IgD-negative memory B cell (primary cell): ENCODE measurements around the gene FBXW10B. TPM values are rescaled to one million over a fixed set of nuclear protein-coding genes. Genes with fewer than 3 reads are reported as not detected.
"Not testable (repeated sequence)": the region's sequence is repeated elsewhere in the genome, so short reads cannot be mapped to it uniquely, and the experiment has no call there.

Experiments
- H3K27ac Mint-ChIP-seq, 3 donors: one replicate each; pipeline ENCODE4 v1.8.0; 2020 to 2022; ENCODE audit warnings: mild to moderate bottlenecking in 3 of 3, mixed read lengths in 3 of 3, moderate library complexity in 1 of 3
- H3K27me3 Mint-ChIP-seq: one replicate; pipeline ENCODE4 v1.8.0; 2021; ENCODE audit warnings: mixed read lengths
- H3K36me3 Mint-ChIP-seq: one replicate; pipeline ENCODE4 v1.8.0; 2020; ENCODE audit warnings: mild to moderate bottlenecking, mixed read lengths
- H3K4me1 Mint-ChIP-seq, 3 donors: one replicate each; pipeline ENCODE4 v1.8.0; 2020 to 2022; ENCODE audit warnings: mixed read lengths in 3 of 3, mild to moderate bottlenecking in 1 of 3
- H3K4me3 Mint-ChIP-seq, 4 donors: one replicate each; pipeline ENCODE4 v1.8.0; 2020 to 2022; ENCODE audit warnings: mild to moderate bottlenecking in 4 of 4, mixed read lengths in 4 of 4, moderate library complexity in 3 of 4
- H3K9me3 Mint-ChIP-seq, 3 donors: one replicate each; pipeline ENCODE4 v1.8.0; 2020 to 2021; ENCODE audit warnings: mixed read lengths in 3 of 3, mild to moderate bottlenecking in 1 of 3
- polyA plus RNA-seq: library from polyadenylated mRNA; unstranded; fragments of 300-500 nt; fragmentation: Illumina TruSeq; gene quantifications from one replicate; pipeline ENCODE4 v1.2.3, GENCODE V29; 2021

The FBXW10B gene
- polyA plus RNA-seq, 1 donor from 2014 or later = not detected

DNA sequence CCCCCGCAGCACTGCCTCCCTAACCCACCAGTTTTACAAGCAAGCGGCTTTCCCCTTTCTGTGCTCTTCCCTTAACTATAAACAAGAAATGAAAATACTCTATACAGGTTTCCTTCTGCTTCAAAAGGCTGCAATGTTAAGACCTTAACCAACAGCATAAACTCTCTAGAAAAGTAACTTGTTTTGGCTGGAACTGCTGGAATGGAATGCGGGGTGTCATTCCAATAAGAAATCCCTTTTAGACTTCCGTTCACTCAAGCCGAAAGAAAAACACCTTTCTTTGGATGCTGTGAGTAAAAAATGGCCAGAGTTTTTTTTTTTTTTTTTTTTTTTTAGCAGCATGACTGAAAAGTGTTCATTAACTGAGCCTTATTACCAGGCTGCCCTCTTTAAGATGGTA lies 27.5 kb downstream of the FBXW10B start:
- not testable (repeated sequence) for H3K9me3 Mint-ChIP-seq, H3K27ac Mint-ChIP-seq, H3K36me3 Mint-ChIP-seq
- peaks cover 22% of the 10 kb centered on the region for H3K27me3 Mint-ChIP-seq
- H3K4me3 Mint-ChIP-seq = peak overlapping the region in 1 of 4 donors; percentile 2
- H3K4me1 Mint-ChIP-seq = peaks cover 5 to 10% (median 7%) of the 10 kb centered on the region in 3 donors

DNA sequence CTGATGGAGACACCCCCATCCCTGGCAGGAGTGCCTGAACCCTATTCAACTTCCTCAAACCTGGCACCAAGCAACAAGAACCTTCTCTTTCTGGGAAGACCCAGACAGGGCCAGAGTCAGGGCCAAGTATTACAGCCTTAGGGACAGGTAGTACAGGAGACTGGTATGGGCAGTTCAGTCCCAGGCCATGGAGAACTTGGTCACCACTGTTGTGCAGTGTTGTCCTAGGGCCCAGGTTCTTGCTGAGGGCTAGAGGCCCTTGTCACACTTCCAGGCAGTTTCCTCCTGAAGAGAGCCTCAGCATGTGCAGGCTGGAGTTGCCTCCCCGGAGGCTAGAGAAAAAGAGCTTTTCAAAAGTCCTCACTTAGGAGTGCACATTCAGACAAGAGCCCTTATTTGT lies 28.7 kb downstream of the FBXW10B start:
- not testable (repeated sequence) for H3K4me3 Mint-ChIP-seq, H3K27ac Mint-ChIP-seq, H3K9me3 Mint-ChIP-seq, H3K36me3 Mint-ChIP-seq
- H3K4me1 Mint-ChIP-seq = peaks cover 5 to 10% (median 7%) of the 10 kb centered on the region in 3 donors
- peaks cover 29% of the 10 kb centered on the region for H3K27me3 Mint-ChIP-seq

DNA sequence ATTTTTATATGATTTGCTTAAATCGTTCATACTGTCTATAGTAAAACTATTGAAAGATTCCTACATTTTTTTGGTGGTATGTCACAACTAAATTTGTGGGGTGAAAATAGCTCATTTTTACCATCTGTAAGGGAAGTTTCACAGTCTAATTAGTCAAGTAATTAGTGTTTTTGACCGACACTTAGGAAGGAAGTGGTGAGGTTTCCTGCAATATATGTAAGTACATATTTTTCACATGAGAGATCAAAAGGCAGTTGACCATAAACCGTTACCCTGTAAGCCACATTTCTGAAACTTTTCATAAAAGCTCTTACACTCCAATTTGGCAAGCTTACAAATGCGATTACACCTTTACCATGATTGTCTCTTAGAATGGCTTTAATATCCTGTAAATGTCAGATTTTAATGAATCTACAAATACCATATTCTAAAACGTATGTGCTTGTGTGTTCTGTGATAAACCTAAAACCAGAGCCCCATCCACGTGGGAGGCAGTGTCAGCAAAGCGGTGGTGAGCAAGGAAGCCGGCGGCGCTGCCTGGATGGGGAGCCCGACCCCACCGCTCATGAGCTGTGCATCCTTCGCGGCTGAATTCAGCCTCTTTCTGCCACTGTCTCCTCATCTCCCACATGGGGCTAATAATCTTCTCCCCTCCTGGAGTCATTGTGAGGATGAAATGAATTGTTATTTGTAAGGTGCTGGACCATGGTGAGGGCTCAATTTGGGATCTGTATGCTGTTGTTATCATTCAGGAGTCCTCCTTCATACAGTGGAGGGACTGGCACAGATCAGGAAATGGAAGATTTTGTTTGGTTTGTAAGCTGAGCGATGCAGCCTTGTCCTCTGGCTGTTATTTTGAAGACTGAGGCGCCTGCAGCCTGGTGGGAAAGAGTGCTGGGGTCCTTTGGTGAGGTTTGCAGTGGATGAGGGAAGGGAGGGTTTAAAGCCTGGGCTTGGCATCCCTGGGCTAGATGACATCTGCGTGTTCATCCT lies 29.7 kb downstream of the FBXW10B start:
- H3K9me3 Mint-ChIP-seq, H3K36me3 Mint-ChIP-seq: not testable (repeated sequence)
- peak overlapping the region in 1 of 3 donors; percentile 23 for H3K27ac Mint-ChIP-seq
- H3K27me3 Mint-ChIP-seq = peaks cover 29% of the 10 kb centered on the region
- H3K4me1 Mint-ChIP-seq = peaks cover 5 to 10% (median 7%) of the 10 kb centered on the region in 3 donors
- H3K4me3 Mint-ChIP-seq = peak overlapping the region in 1 of 4 donors; percentile 58

DNA sequence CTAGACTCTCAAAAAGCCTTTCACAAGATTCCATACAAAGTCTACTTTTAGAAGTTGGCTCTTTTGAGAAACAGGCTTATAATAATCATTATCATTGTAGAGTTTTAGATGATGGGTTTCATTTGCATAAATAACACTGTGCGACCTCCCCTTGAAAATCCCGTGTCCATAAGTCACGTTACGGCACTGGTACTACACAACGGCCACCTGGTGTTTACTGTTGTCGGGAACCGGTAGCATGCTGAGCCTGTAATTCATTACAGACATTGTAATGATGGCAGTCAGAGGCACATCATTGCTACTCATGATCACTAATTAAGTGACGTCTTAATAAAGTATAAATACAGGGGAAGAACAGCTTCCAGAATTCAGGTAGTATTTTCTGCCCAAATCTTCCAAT lies 31.5 kb downstream of the FBXW10B start:
- H3K4me3 Mint-ChIP-seq = not testable (repeated sequence)
- H3K27me3 Mint-ChIP-seq = peaks cover 29% of the 10 kb centered on the region

DNA sequence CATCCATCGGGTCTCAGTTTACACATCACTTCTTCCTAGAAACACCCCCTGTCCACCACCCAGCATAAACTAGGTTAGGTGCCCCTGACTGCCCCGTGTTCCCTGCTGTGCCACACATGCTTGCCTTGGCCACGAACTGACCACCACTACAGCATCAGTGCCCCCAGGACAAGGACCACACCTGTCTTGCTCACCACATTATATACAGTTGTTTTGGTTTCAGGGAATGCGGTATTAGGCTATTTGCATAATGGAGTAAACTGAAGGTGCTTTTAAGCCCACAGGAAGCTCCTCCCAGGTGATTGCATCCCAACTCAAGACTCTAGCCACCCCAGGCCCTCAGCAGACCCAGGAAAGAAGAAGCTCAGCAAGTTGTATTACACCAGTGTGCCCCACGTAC lies 36.2 kb downstream of the FBXW10B start:
- H3K27me3 Mint-ChIP-seq = peaks cover 16% of the 10 kb centered on the region
- H3K4me1 Mint-ChIP-seq, H3K36me3 Mint-ChIP-seq, H3K27ac Mint-ChIP-seq, H3K9me3 Mint-ChIP-seq, H3K4me3 Mint-ChIP-seq: not testable (repeated sequence)

More for the DNA sequence above, 31.5 kb downstream of the FBXW10B start:
- not testable (repeated sequence) for H3K27ac Mint-ChIP-seq, H3K9me3 Mint-ChIP-seq, H3K36me3 Mint-ChIP-seq
- peaks cover 5 to 10% (median 7%) of the 10 kb centered on the region in 3 donors for H3K4me1 Mint-ChIP-seq

DNA sequence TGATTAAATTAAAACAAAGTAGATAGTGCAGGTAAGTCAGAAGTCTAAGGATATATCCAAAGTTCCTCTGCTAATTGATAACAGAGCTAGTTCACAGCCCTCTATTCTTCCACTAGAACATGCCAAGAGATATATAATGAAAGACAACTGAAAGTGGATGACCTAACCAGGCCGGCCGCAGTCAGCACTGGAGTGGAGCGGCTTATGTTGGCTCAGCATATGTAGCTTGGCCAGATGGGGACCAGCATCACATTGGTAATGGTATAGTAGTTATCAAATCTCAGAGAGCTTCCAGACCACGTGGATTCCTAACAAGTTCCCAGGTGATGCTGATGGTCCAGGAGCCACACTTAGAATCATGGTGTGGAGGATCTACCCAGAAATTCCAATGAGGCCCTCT lies 38.0 kb downstream of the FBXW10B start:
- not testable (repeated sequence) for H3K9me3 Mint-ChIP-seq, H3K4me3 Mint-ChIP-seq, H3K4me1 Mint-ChIP-seq, H3K27me3 Mint-ChIP-seq, H3K27ac Mint-ChIP-seq, H3K36me3 Mint-ChIP-seq

DNA sequence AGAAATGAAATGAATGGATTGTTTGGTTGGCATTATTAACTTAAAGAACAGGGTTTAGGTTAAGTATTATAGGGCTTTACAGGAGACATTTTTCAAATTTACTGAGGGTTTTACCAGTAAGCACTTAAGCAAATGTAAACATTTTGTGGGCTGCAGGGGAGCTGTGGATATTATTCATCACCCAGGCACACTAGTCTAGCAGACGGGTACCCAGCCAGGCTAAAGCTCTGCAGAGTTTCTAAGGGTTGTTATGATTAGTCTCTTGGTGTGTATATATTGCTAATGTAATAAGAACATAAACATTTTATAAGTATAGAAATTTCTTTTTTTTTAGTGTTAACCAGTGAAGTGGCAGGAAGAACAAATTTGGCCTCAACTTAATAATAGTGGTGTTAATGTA lies 42.7 kb downstream of the FBXW10B start:
- not testable (repeated sequence) for H3K9me3 Mint-ChIP-seq, H3K4me1 Mint-ChIP-seq, H3K27ac Mint-ChIP-seq, H3K4me3 Mint-ChIP-seq, H3K27me3 Mint-ChIP-seq, H3K36me3 Mint-ChIP-seq

DNA sequence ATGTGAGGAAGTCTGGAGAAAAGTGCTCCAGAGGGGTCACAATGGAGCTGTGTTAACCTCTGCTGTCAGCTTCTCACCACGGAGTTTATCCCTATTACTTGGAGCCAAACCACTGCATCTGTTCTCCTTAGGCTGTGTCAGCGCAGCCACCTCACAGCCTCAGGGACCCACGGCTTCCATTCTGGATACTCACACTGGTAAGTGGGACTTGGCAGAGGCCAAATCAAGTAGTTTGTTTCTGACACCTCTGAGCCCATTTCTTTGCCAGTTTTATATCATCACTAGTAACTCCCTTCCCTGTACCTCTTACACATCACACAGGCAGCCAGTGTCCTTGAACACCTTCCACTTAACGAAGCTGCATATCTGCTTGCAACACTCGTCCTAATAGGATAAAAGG lies 44.8 kb downstream of the FBXW10B start:
- H3K9me3 Mint-ChIP-seq, H3K36me3 Mint-ChIP-seq, H3K27ac Mint-ChIP-seq, H3K4me3 Mint-ChIP-seq, H3K4me1 Mint-ChIP-seq, H3K27me3 Mint-ChIP-seq: not testable (repeated sequence)

DNA sequence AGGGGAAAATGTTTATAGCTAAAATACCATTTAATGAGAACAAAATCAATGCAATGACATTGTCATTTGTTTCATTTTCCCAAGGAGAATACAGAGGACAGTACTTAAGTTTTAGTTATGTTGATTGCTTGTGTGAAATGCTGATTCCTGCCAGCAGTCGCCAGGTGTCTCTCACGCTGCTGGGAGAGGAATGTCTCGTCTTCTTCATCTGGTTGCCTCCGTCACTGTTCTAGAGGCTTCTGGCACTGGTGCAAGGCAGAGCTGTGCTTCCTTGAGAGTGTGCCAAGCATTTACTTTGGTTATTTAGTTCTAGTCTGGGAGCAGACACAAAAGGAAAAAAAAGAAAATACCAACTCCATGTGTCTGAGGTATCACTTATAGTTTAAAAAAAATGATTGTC lies 45.6 kb downstream of the FBXW10B start:
- not testable (repeated sequence) for H3K9me3 Mint-ChIP-seq, H3K36me3 Mint-ChIP-seq, H3K27ac Mint-ChIP-seq, H3K27me3 Mint-ChIP-seq, H3K4me3 Mint-ChIP-seq, H3K4me1 Mint-ChIP-seq

Other genes with a start within 250 kb of the FBXW10B start
- gene CDRT4, start 152.1 kb downstream of the FBXW10B start, polyA plus RNA-seq = 0.50 TPM
- 2.9 TPM for gene TVP23C, start 56.2 kb downstream of the FBXW10B start, polyA plus RNA-seq
- gene TRIM16, start 64.6 kb upstream of the FBXW10B start, polyA plus RNA-seq = 4.7 TPM
- gene ZNF286A, start 80.0 kb upstream of the FBXW10B start, polyA plus RNA-seq = 12.6 TPM
- gene TBC1D26, start 112.6 kb upstream of the FBXW10B start, polyA plus RNA-seq = not detected